Hepatocyte (in vitro differentiated cells): ENCODE results near the gene FGF4.

ENCODE experiments used
- EZH2 ChIP-seq: fragments of 200-600 bp; sonication (generic); IDR thresholded peaks from 2 replicates; pipeline ENCODE4 v1.6.1; 2016; ENCODE audit warnings: antibody characterized with exemption, mild to moderate bottlenecking, borderline replicate concordance
- TF ChIP-seq, protein P1 (sequence below): fragments of 200-600 bp; sonication (generic); IDR thresholded peaks from 2 replicates; pipeline ENCODE4 v1.5.1; 2016; ENCODE audit warnings: antibody characterized with exemption, mild to moderate bottlenecking; ENCODE audit not compliant: poor library complexity

DNA sequence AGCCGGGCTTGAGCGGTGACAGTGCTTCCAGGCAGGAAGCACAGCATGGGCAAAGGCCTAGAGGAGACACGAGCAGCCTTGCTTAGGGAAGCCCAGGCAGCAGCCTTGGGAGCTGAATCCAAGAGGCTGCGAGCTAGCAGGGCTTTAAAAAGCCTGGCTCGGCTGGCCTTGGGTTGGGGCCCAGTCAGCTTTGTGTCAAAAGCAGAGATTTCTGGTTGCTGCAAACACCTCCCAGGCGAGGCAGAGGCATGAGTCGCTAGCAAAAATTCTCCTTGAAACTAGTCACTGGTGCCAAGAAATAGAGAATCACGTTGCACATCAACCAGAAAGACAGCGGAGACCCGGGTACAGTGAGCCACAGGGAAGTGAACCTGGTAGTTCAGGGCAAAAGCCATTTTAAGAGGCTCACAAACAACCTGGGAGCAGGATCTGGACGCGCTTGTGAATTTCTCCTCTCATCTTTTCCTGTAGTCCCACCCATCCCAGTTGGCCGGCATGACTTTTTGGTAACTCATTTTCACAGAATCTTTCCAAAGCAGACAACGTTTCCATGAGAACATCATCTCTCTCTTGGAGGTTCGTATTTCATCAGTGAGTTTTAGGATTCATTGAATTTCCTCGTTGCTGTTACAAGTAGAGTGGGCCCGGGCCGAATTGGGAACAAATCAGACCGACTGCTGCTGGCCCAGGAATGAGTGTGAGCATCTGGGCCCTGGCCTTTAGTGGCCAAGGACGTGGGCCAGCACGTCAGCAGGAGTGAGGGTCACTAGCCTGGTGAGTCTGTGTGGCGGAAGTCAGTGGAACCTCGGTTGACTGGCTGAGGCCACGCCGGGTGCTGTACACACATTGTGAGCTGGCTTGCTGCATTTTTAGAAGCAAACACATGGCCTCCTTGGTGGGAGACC lies 16.4 kb upstream of the FGF4 start:
- TF ChIP-seq, protein P1, sequence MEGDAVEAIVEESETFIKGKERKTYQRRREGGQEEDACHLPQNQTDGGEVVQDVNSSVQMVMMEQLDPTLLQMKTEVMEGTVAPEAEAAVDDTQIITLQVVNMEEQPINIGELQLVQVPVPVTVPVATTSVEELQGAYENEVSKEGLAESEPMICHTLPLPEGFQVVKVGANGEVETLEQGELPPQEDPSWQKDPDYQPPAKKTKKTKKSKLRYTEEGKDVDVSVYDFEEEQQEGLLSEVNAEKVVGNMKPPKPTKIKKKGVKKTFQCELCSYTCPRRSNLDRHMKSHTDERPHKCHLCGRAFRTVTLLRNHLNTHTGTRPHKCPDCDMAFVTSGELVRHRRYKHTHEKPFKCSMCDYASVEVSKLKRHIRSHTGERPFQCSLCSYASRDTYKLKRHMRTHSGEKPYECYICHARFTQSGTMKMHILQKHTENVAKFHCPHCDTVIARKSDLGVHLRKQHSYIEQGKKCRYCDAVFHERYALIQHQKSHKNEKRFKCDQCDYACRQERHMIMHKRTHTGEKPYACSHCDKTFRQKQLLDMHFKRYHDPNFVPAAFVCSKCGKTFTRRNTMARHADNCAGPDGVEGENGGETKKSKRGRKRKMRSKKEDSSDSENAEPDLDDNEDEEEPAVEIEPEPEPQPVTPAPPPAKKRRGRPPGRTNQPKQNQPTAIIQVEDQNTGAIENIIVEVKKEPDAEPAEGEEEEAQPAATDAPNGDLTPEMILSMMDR: no peak
- no peak for TF ChIP-seq EZH2
